ENCODE data around the gene TEF.

The TEF gene

DNA sequence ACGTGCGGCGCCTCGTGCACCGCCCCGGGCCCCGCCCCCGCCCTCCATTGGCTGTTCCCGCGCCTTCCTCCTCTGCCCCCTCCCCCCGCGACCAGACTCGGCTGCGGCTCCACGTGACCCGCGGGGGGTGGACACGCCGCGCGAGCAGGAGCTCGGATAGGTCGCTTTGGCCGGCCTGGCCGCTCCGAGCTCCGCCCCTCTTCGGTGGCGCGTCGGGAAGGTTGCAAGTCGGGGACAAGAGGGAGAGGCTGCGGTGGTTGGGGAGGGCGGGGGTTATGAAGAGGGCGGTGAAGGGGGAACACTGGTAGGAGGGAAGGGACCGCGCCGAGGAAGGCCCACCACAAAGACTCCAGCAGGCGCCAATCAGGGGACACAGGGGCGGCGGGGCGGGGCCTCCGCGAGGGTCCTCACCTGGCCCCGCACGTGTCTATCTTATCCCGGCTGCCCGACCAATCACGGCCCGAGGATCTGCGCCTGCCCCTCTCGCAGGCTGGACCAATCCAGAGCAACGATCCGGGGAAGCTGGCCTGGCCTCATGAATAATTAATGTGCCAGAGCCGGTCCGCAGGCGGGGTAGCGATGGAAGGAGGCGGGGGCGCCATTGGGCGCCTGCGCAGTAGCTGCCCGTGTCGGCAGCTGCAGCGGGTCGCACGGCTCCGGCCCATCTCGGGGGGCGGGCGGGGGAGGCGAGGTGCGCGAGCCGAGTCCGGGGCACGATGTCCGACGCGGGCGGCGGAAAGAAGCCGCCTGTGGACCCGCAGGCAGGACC, at the start of gene TEF:
TSS of gene TEF (plus strand) at position 614 of the 769 bp plus-strand sequence. CDS start at position 717, 103 bp downstream.
- no peak for TF ChIP-seq CTCF (IDR thresholded peaks at IDR 0.05)

- TF ChIP-seq CTCF (IDR thresholded peaks at IDR 0.05): no peak
Measured at GRCh38 chr22:41332217-41332939, 49.4 kb upstream of the TEF start.

DNA sequence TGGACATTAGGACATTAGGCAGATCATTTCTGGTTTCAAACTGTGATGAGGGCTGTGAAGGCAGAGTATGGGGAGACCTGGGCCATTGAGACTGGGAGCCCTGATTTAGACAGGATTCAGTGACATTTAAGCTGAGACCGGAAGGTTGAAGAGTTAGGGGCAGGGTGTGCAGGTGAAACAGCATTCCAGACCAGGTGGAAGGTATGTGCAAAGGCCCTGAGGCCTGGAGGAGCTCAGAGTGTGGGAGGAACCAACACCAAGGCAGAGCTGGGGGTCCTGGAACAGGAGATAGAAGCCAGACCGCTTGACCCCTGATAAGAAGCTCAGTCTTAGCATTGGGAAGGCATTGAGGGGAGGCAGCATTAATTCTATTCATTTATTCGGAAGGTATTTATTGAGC, 47.9 kb upstream of the TEF start:
- no peak for TF ChIP-seq CTCF (IDR thresholded peaks at IDR 0.05)

GRCh38 chr22:41334215-41334614, 47.5 kb upstream of the TEF start:
- TF ChIP-seq CTCF (IDR thresholded peaks at IDR 0.05): no peak

DNA sequence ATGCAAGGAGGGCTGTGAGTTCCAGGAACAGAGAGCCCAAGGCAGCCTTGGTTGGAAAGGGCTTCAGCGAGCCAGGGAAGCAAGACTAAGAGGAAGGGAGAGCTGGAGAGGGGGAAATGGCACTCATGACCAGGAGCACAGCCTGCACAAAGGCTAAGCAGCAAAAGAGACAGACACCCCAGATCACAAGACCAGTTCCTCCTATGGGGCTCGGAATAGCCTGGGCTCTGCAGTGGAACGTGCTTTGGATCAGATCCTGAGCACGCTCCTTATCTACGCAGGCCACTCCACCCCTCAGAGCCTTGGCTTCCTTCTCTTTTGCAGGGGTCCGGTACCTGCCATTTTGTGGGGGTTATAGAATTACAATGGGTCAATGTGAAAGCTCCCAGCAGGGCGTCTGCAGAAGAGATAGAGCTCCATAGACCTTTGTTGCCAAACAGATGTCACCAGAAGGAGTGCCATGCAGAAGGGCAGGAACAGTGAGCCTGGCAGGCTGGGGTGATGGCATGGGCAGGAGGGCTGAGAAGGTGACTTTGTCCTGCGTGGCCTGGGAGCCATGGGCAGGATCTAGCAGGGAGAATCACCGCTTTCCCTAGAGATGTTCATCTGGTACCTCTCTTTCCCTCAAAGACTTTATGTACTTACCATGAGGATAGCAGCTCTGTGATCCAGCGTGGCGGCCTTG, 46.6 kb upstream of the TEF start:
- no peak for TF ChIP-seq CTCF (IDR thresholded peaks at IDR 0.05)

- TF ChIP-seq CTCF (IDR thresholded peaks at IDR 0.05): no peak
Measured at GRCh38 chr22:41338614-41339212, 43.0 kb upstream of the TEF start.

DNA sequence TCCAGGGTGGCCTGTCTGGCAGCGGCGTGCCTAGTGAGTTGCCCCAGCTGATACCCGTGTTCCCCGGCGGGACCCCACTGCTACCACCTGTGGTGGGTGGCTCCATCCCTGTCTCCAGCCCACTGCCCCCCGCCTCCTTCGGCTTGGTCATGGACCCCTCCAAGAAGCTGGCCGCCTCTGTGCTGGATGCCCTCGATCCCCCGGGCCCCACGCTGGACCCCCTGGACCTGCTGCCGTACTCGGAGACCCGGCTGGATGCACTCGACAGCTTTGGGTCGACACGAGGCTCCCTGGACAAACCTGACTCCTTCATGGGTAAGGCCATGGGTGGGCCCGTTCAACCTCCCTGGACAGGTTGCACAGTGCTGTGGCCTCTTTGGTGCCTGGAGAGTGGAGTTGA, 41.9 kb upstream of the TEF start:
- TF ChIP-seq CTCF (IDR thresholded peaks at IDR 0.05): no peak
